OCI-LY3 (cell line): Measurements from ENCODE around the gene SYT1.

Experiments
- H2AFZ ChIP-seq: fragments of 200-600, 300-600 bp; shearing (Covaris generic); 2 replicates; pipeline ENCODE4 v1.6.0; 2014; ENCODE audit warnings: antibody characterized with exemption, low read depth, low read length
- H3K27ac ChIP-seq: fragments of 200-600, 300-600 bp; sonication (generic); 2 replicates; pipeline ENCODE4 v1.5.1; 2014; ENCODE audit warnings: mild to moderate bottlenecking, low read length, moderate library complexity, mixed read lengths
- H3K27me3 ChIP-seq: fragments of 200-600, 300-600 bp; sonication (generic); 2 replicates; pipeline ENCODE4 v1.6.1; 2014; ENCODE audit warnings: low read depth, low read length, mixed read lengths
- H3K36me3 ChIP-seq: fragments of 200-600, 300-600 bp; sonication (generic); replicated peaks from 2 replicates; pipeline ENCODE3; 2014; ENCODE audit warnings: low read depth, low read length, mixed read lengths
- H3K4me1 ChIP-seq: fragments of 300-600, 200-600 bp; sonication (generic); 2 replicates; pipeline ENCODE4 v1.6.1; 2014; ENCODE audit warnings: low read length, mixed read lengths
- H3K4me2 ChIP-seq: fragments of 200-600, 300-600 bp; sonication (generic); 2 replicates; pipeline ENCODE4 v1.6.1; 2014; ENCODE audit warnings: low read length, mixed read lengths
- H3K4me3 ChIP-seq: fragments of 300-600, 200-600 bp; sonication (generic); 2 replicates; pipeline ENCODE4 v1.5.1; 2014; ENCODE audit warnings: antibody characterized with exemption, mild to moderate bottlenecking, low read length, moderate library complexity
- H3K79me2 ChIP-seq: fragments of 300-600, 200-600 bp; shearing (Covaris generic); 2 replicates; pipeline ENCODE4 v1.6.1; 2014; ENCODE audit warnings: mild to moderate bottlenecking, low read length, mixed read lengths
- H3K9ac ChIP-seq: fragments of 300-600, 200-600 bp; shearing (Covaris generic); 2 replicates; pipeline ENCODE4 v1.6.0; 2014; ENCODE audit warnings: mild to moderate bottlenecking, low read length, moderate library complexity
- H3K9me3 ChIP-seq: fragments of 200-600, 300-600 bp; shearing (Covaris generic); 2 replicates; pipeline ENCODE4 v1.6.1; 2014; ENCODE audit warnings: low read length, mixed read lengths; ENCODE audit not compliant: insufficient read depth
- H4K20me1 ChIP-seq: fragments of 200-600, 300-600 bp; sonication (generic); 2 replicates; pipeline ENCODE4 v1.6.1; 2016; ENCODE audit warnings: low read length, mixed read lengths; ENCODE audit not compliant: insufficient read depth
- CTCF ChIP-seq: fragments of 200-600, 300-600 bp; sonication (generic); IDR thresholded peaks from 2 replicates; pipeline ENCODE4 v1.5.1; 2014; ENCODE audit warnings: antibody characterized with exemption, low read length, low read depth
- EZH2phosphoT487 ChIP-seq: fragments of 200-600 bp; shearing (Covaris generic); IDR thresholded peaks from 2 replicates; pipeline ENCODE4 v1.6.1; 2018; ENCODE audit warnings: antibody characterized with exemption, mixed run types, low read depth

Gene SYT1

GRCh38 chr12:79317179-79317847, 452.7 kb downstream of the SYT1 start:
- Histone ChIP-seq H3K27me3 (no peaks in the 10 kb centered on the region), H3K9ac (no peak overlapping the region), H3K27ac (no peak overlapping the region), H4K20me1 (no peaks in the 10 kb centered on the region), H3K4me3 (no peak overlapping the region), H3K4me2 (no peak overlapping the region), H3K4me1 (no peaks in the 10 kb centered on the region; the same call in 1 of the 2 replicates), H3K79me2 (no peaks in the 10 kb centered on the region), H3K9me3 (no peaks in the 10 kb centered on the region), H2AFZ (no peak overlapping the region), H3K36me3 (no peaks in the 10 kb centered on the region)
- TF ChIP-seq CTCF (no peak), EZH2phosphoT487 (no peak)

GRCh38 chr12:79322905-79323304, 458.3 kb downstream of the SYT1 start:
- Histone ChIP-seq H3K27ac (no peak overlapping the region), H4K20me1 (no peaks in the 10 kb centered on the region)
- TF ChIP-seq EZH2phosphoT487 (no peak), CTCF (no peak)

GRCh38 chr12:79324571-79324970, 460.0 kb downstream of the SYT1 start:
- Histone ChIP-seq H2AFZ (no peak overlapping the region), H3K4me2 (no peak overlapping the region), H3K27me3 (no peaks in the 10 kb centered on the region), H3K9ac (no peak overlapping the region), H3K79me2 (no peaks in the 10 kb centered on the region), H3K9me3 (no peaks in the 10 kb centered on the region), H3K36me3 (no peaks in the 10 kb centered on the region), H3K4me1 (no peaks in the 10 kb centered on the region; the same call in 1 of the 2 replicates), H4K20me1 (no peaks in the 10 kb centered on the region), H3K4me3 (no peak overlapping the region), H3K27ac (no peak overlapping the region)
- TF ChIP-seq CTCF (no peak), EZH2phosphoT487 (no peak)

More at GRCh38 chr12:79322905-79323304, 458.3 kb downstream of the SYT1 start:
- Histone ChIP-seq H3K4me1 (no peaks in the 10 kb centered on the region; the same call in 1 of the 2 replicates), H3K4me3 (no peak overlapping the region), H3K9me3 (no peaks in the 10 kb centered on the region), H2AFZ (no peak overlapping the region), H3K36me3 (no peaks in the 10 kb centered on the region), H3K79me2 (no peaks in the 10 kb centered on the region), H3K27me3 (no peaks in the 10 kb centered on the region), H3K9ac (no peak overlapping the region), H3K4me2 (no peak overlapping the region)

GRCh38 chr12:79326222-79326621, 461.6 kb downstream of the SYT1 start:
- TF ChIP-seq EZH2phosphoT487 (no peak), CTCF (no peak)
- no peaks in the 10 kb centered on the region for H4K20me1 ChIP-seq
- no peak overlapping the region for H3K4me3 ChIP-seq
- no peaks in the 10 kb centered on the region for H3K27me3 ChIP-seq
- no peak overlapping the region for H3K27ac ChIP-seq
- no peak overlapping the region for H2AFZ ChIP-seq
- no peaks in the 10 kb centered on the region for H3K36me3 ChIP-seq
- H3K4me1 ChIP-seq: no peaks in the 10 kb centered on the region; the same call in 1 of the 2 replicates
- no peaks in the 10 kb centered on the region for H3K9me3 ChIP-seq
- no peak overlapping the region for H3K4me2 ChIP-seq
- no peak overlapping the region for H3K9ac ChIP-seq
- no peaks in the 10 kb centered on the region for H3K79me2 ChIP-seq
